Keratinocyte (primary cell): ENCODE measurements around the gene C19orf25. TPM values are rescaled to one million over a fixed set of nuclear protein-coding genes. Genes with fewer than 3 reads are reported as not detected.

Experiments
- DNase-seq: peaks from one replicate; pipeline ENCODE4 v3.0.0-alpha.2; 2011; ENCODE audit warnings: low read depth, missing footprints, low spot score
- FAIRE-seq: peaks from 2 replicates; lab custom pipeline; 2011; peaks lifted over from hg19 to GRCh38; lab: Jason Lieb, UNC
- H2AFZ ChIP-seq: 2 replicates; pipeline ENCODE4 v1.6.0; 2012; ENCODE audit warnings: low read length, control low read depth, inconsistent platforms; ENCODE audit not compliant: control insufficient read depth
- H3K27ac ChIP-seq: 2 replicates; pipeline ENCODE4 v1.5.1; 2011; ENCODE audit warnings: low read length; ENCODE audit not compliant: control insufficient read depth, insufficient read depth
- H3K27me3 ChIP-seq: 3 replicates; pipeline ENCODE4 v1.6.0; 2011; ENCODE audit warnings: low read length; ENCODE audit not compliant: control insufficient read depth, insufficient read depth; ENCODE audit errors: extremely low read depth
- H3K36me3 ChIP-seq, 2 experiments: 2 replicates in 1 of 2; 3 replicates in 1 of 2; pipeline ENCODE4 v1.5.1; 2011; ENCODE audit warnings: low read length in 2 of 2, mild to moderate bottlenecking in 1 of 2; ENCODE audit not compliant: control insufficient read depth in 2 of 2, insufficient read depth in 2 of 2; ENCODE audit errors: extremely low read depth in 1 of 2
- H3K4me1 ChIP-seq: 3 replicates; pipeline ENCODE4 v1.5.1; 2011; ENCODE audit warnings: low read length; ENCODE audit not compliant: control insufficient read depth, insufficient read depth; ENCODE audit errors: extremely low read depth
- H3K4me2 ChIP-seq: 3 replicates; pipeline ENCODE4 v1.6.0; 2011; ENCODE audit warnings: low read depth, low read length; ENCODE audit not compliant: control insufficient read depth, insufficient read depth; ENCODE audit errors: extremely low read depth
- H3K4me3 ChIP-seq, 3 experiments: fragments of 200-600 bp in 1 of 3; sonication (generic) in 1 of 3; 2 replicates in 2 of 3; 3 replicates in 1 of 3; pipeline ENCODE4 v1.5.1; 2011 to 2016; ENCODE audit warnings: low read length in 3 of 3, mild to moderate bottlenecking in 3 of 3, control low read depth in 2 of 3, inconsistent platforms in 1 of 3, low read depth in 1 of 3, mixed read lengths in 1 of 3, mixed run types in 1 of 3, moderate library complexity in 1 of 3; ENCODE audit not compliant: control insufficient read depth in 2 of 3, insufficient read depth in 2 of 3; ENCODE audit errors: extremely low read depth in 1 of 3
- H3K79me2 ChIP-seq: 2 replicates; pipeline ENCODE4 v1.6.0; 2012; ENCODE audit warnings: low read length; ENCODE audit not compliant: control insufficient read depth, insufficient read depth
- H3K9ac ChIP-seq: 3 replicates; pipeline ENCODE4 v1.6.0; 2011; ENCODE audit warnings: low read length; ENCODE audit not compliant: control insufficient read depth, insufficient read depth; ENCODE audit errors: extremely low read depth
- H3K9me1 ChIP-seq: 3 replicates; pipeline ENCODE4 v1.6.0; 2011; ENCODE audit warnings: low read length; ENCODE audit not compliant: control insufficient read depth, insufficient read depth; ENCODE audit errors: extremely low read depth
- H3K9me3 ChIP-seq: 2 replicates; pipeline ENCODE4 v1.5.1; 2012; ENCODE audit warnings: low read depth, low read length; ENCODE audit not compliant: control insufficient read depth
- H4K20me1 ChIP-seq: 3 replicates; pipeline ENCODE4 v1.6.0; 2011; ENCODE audit warnings: low read length; ENCODE audit not compliant: control insufficient read depth, insufficient read depth; ENCODE audit errors: extremely low read depth
- EZH2 ChIP-seq: IDR thresholded peaks from one replicate; pipeline ENCODE4 v1.6.1; 2012; ENCODE audit warnings: inconsistent platforms, mild to moderate bottlenecking, low read length, moderate library complexity
- dilution Hi-C: fragments of 300-500 bp; cut with MboI; formaldehyde crosslinking; loops from one replicate; pipeline ENCODE4 v1.7.0; 2020; ENCODE audit warnings: low sequenced_read_pairs; ENCODE audit not compliant: extremely low pct_ligation_motif_present
- polyA plus RNA-seq, 5 experiments: library from polyadenylated mRNA; depleted of rRNA in 3 of 5; stranded (reverse) in 3 of 5; stranded (forward) in 1 of 5; unstranded in 1 of 5; fragments of >200 nt; gene quantifications; 1 replicate in 1 of 5; 2 replicates in 3 of 5; 3 replicates in 1 of 5; pipeline versions ENCODE4 v1.2.1 to v1.2.3, GENCODE V29; 2011 to 2012; ENCODE audit warnings: missing spikeins in 2 of 5, low read depth in 1 of 5, low replicate concordance in 1 of 5
- TF ChIP-seq, protein P1 (sequence below), 3 experiments: IDR thresholded peaks in 1 of 3; conservative IDR thresholded peaks in 1 of 3; optimal IDR thresholded peaks in 1 of 3; 2 replicates in 2 of 3; 3 replicates in 1 of 3; pipeline versions ENCODE3 to v1.5.1; 2011; ENCODE audit warnings: low read length in 3 of 3, mild to moderate bottlenecking in 3 of 3, moderate library complexity in 2 of 3, control low read depth in 1 of 3, inconsistent platforms in 1 of 3; ENCODE audit not compliant: insufficient read depth in 2 of 3; ENCODE audit errors: extremely low read depth in 1 of 3

C19orf25 gene
- polyA plus RNA-seq, 1 donor (not counting 4 experiments of a cell fraction or from before 2014, with no cell fraction given) = 11.2 TPM

DNA sequence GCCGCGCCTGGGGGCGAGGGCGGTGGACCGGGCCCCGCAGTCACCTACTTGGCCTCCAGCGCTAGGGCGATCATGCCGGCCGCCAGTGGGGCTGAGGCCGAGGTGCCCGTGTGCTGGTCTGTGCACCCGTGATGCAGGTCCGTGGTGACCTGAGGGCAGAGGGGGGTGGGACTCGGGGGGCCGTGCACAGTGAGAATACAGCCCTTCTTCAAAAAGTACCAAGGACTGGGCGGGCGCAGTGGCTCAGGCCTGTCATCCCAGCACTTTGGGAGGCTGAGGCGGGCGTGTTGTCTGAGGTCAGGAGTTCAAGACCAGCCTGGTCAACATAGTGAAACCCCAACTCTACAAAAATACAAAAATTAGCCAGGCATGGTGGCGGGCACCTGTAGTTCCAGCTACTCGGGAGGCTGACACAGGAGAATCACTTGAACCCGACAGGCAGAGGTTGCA is 5.0 kb upstream of the C19orf25 start:
- DNase-seq = no peak
- dilution Hi-C loops = no loop called here
- no peaks in the 10 kb centered on the region for H3K36me3 ChIP-seq
- H3K9me1 ChIP-seq = no peaks in the 10 kb centered on the region
- H2AFZ ChIP-seq = no peak overlapping the region
- no peaks in the 10 kb centered on the region for H3K79me2 ChIP-seq
- H3K4me2 ChIP-seq = no peak overlapping the region
- no peak overlapping the region for H3K9ac ChIP-seq
- H3K9me3 ChIP-seq = no peaks in the 10 kb centered on the region
- H3K27ac ChIP-seq = no peak overlapping the region
- TF ChIP-seq EZH2 = no peak
- TF ChIP-seq, protein P1, sequence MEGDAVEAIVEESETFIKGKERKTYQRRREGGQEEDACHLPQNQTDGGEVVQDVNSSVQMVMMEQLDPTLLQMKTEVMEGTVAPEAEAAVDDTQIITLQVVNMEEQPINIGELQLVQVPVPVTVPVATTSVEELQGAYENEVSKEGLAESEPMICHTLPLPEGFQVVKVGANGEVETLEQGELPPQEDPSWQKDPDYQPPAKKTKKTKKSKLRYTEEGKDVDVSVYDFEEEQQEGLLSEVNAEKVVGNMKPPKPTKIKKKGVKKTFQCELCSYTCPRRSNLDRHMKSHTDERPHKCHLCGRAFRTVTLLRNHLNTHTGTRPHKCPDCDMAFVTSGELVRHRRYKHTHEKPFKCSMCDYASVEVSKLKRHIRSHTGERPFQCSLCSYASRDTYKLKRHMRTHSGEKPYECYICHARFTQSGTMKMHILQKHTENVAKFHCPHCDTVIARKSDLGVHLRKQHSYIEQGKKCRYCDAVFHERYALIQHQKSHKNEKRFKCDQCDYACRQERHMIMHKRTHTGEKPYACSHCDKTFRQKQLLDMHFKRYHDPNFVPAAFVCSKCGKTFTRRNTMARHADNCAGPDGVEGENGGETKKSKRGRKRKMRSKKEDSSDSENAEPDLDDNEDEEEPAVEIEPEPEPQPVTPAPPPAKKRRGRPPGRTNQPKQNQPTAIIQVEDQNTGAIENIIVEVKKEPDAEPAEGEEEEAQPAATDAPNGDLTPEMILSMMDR (optimal IDR thresholded peaks at IDR 0.05 in 1 of 3, IDR thresholded peaks at IDR 0.05 in 1 of 3, conservative IDR thresholded peaks at IDR 0.05 in 1 of 3; ENCODE audit: extremely low read depth in 1 of 3, insufficient read depth in 2 of 3, low read length in 3 of 3) = no peak
- FAIRE-seq = no peak
- H4K20me1 ChIP-seq = no peaks in the 10 kb centered on the region
- no peaks in the 10 kb centered on the region for H3K27me3 ChIP-seq
- H3K4me3 ChIP-seq = no peak overlapping the region
- peaks cover 4% of the 10 kb centered on the region for H3K4me1 ChIP-seq

DNA sequence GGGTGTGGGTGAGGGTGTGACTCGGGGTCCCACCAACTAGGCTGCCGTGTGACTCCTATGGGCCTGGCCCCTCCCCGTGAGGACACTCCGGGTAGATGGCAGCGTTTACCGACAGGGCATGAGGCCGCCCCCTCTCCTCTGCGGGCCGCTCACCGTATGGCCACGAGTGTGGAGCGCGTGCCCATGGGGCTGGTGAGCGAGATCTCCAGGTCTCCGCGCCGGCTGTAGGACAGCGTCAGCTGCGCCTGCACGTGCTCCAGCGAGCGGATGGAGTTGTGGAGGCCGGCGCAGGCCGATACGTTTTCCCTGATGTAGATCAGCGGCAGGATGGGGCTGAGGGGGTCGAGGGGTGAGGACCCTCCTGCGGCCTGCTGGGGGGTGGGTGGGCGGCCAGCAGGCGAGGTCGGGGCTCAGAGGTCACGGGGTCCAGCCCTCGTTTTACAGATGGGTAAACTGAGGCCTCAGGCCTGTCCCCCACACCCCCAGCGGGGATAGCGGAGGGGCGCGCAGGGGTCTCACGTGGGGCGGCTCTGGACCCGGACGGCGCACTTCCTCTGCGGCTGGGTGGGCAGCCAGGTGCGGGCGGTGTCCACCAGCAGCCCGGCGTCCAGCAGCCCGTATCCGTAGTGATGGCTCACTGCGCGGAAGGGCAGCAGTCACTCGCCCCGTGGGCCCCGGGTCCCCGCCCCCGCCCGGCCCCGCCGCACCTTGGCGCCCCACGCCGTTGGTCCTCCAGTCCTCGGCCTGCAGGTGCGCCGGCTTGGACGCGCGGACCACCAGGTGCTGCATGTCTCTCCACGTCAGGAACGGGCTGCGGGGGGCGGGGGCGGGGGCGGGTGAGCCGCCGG is 4.3 kb upstream of the C19orf25 start:
- no peak overlapping the region for H3K4me3 ChIP-seq
- no peaks in the 10 kb centered on the region for H3K9me1 ChIP-seq
- no peaks in the 10 kb centered on the region for H3K27me3 ChIP-seq
- H3K27ac ChIP-seq = no peak overlapping the region
- H3K79me2 ChIP-seq = peaks cover 6% of the 10 kb centered on the region
- no peak overlapping the region for H3K9ac ChIP-seq
- peaks cover 4% of the 10 kb centered on the region for H3K4me1 ChIP-seq
- dilution Hi-C loops = no loop called here
- H3K36me3 ChIP-seq = no peaks in the 10 kb centered on the region
- TF ChIP-seq, protein P1 (optimal IDR thresholded peaks at IDR 0.05 in 1 of 3, IDR thresholded peaks at IDR 0.05 in 1 of 3, conservative IDR thresholded peaks at IDR 0.05 in 1 of 3; ENCODE audit: extremely low read depth in 1 of 3, insufficient read depth in 2 of 3, low read length in 3 of 3) = no peak
- no peak for TF ChIP-seq EZH2
- no peak overlapping the region for H3K4me2 ChIP-seq
- DNase-seq = no peak
- no peak for FAIRE-seq
- no peaks in the 10 kb centered on the region for H3K9me3 ChIP-seq
- H4K20me1 ChIP-seq = no peaks in the 10 kb centered on the region
- H2AFZ ChIP-seq = no peak overlapping the region
